T-helper 1 cell treated with Interleukin-12 subunit alpha and Interleukin-12 subunit beta and Interleukin-4 antibody, amounts not matched to agents 30 μg/mL and 1 μg/mL, for 36 hours (primary cell): ENCODE measurements around the gene ZNF446.
A peak's percentile ranks its signal among the peaks of the same experiment; 100 is the strongest.
"Not testable (repeated sequence)": the region's sequence is repeated elsewhere in the genome, so short reads cannot be mapped to it uniquely, and the experiment has no call there.

Source experiments
- H3K27ac Mint-ChIP-seq: one replicate; pipeline ENCODE4 v1.8.0; 2021; ENCODE audit warnings: mild to moderate bottlenecking, mixed read lengths
- H3K27me3 Mint-ChIP-seq: one replicate; pipeline ENCODE4 v1.8.0; 2021; ENCODE audit warnings: low read depth, mixed read lengths
- H3K36me3 Mint-ChIP-seq: one replicate; pipeline ENCODE4 v1.8.0; 2021; ENCODE audit warnings: low read depth, mixed read lengths
- H3K4me1 Mint-ChIP-seq: one replicate; pipeline ENCODE4 v1.8.0; 2021; ENCODE audit warnings: low read depth, mixed read lengths
- H3K4me3 Mint-ChIP-seq: one replicate; pipeline ENCODE4 v1.8.0; 2021; ENCODE audit warnings: mild to moderate bottlenecking, moderate library complexity, mixed read lengths
- H3K9me3 Mint-ChIP-seq: one replicate; pipeline ENCODE4 v1.8.0; 2021; ENCODE audit warnings: mixed read lengths

The ZNF446 gene

DNA sequence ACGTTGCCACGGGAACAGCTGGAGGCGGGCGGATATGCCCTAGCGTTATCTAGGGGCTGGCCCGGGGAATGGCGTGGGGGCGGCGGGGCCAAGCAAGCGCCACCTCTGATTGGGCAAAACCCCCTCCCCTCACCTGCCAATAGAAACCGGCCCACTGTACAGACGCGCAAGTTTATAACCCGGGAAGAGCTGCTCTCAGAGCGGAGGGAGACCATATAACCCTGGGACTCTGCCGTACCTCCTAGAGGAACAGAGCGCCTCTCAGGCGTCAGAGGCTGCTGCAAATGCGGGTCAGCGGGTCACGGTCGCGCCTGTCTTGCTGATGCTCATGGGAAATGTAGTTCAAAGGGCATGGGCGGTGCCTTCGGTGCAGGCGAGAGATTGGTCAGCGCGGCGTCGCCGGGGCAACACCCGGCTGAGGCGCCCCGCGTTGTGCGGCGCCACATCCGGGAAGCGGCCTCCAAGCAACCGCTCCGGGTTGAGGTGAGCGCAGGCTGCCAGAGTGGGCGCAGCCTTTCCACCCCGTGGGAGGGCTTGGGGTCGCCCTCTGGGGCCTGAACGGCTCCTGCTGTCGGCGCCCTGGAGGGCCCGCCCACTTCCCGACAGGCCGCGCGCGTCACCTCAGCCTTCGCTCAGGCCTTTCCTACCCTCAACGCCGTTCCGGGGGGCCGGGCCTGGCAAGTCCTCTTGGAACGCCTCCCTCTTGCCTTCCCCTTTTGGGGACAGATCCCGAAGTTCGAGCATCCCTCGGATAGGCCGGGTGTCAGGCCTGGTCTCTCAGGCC lies at the start of gene ZNF446:
ZNF446 (plus strand) TSS at position 639 of the 784 bp plus-strand sequence. CDS start 867 bp downstream, outside the sequence.
- H3K36me3 Mint-ChIP-seq = peaks cover 6% of the 10 kb centered on the region
- no peaks in the 10 kb centered on the region for H3K9me3 Mint-ChIP-seq
- peaks cover 21% of the 10 kb centered on the region for H3K4me1 Mint-ChIP-seq
- H3K27ac Mint-ChIP-seq = peak within 1 kb of the TSS; percentile 95
- H3K27me3 Mint-ChIP-seq = no peaks in the 10 kb centered on the region
- peak within 1 kb of the TSS; percentile 88 for H3K4me3 Mint-ChIP-seq

DNA sequence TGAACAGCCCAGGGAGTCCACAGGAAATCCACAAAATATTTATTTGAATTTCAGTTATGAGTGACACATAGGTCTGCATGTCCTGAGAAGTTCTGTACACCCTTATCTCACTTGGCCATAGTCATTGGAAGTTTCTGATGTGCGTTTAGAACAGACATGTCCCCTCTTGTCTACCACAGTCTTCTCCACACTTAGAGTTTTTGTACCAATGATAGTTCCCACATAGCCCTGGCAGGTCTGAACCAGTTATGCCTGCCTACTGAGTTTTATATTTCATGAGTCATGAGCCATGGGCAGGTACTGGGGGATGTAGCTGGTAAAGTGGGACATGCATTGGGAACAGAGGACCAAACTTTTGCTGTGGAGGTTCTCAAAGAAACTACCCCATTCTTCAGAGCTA lies 47.5 kb upstream of the ZNF446 start:
- H3K4me3 Mint-ChIP-seq = no peak overlapping the region

DNA sequence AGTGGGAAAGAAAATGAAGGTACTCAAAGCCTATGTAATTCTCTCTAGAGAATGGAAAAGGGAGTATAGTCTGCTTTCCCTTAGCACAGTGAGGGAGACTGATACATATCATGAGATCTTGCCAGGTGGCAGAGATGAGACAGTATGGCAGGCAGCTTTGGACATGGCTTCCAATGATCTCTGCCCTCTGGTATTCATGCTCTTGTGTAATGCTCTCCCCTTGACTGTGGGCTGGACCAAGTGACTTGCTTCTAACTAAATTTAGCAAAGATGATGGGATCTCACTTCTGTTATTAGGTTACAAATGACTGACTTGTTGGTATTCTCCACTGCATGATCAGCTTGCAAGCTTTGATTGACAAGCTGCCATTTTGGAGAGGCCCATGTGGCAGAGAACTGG lies 46.4 kb upstream of the ZNF446 start:
- no peaks in the 10 kb centered on the region for H3K4me1 Mint-ChIP-seq
- H3K9me3 Mint-ChIP-seq = peaks cover 76% of the 10 kb centered on the region
- H3K27ac Mint-ChIP-seq = no peak overlapping the region
- no peaks in the 10 kb centered on the region for H3K27me3 Mint-ChIP-seq
- no peak overlapping the region for H3K4me3 Mint-ChIP-seq
- H3K36me3 Mint-ChIP-seq = peaks cover 35% of the 10 kb centered on the region

More for the DNA sequence above, 47.5 kb upstream of the ZNF446 start:
- no peak overlapping the region for H3K27ac Mint-ChIP-seq
- H3K9me3 Mint-ChIP-seq = peaks cover 70% of the 10 kb centered on the region
- no peaks in the 10 kb centered on the region for H3K27me3 Mint-ChIP-seq
- H3K4me1 Mint-ChIP-seq = no peaks in the 10 kb centered on the region
- H3K36me3 Mint-ChIP-seq = peaks cover 26% of the 10 kb centered on the region

DNA sequence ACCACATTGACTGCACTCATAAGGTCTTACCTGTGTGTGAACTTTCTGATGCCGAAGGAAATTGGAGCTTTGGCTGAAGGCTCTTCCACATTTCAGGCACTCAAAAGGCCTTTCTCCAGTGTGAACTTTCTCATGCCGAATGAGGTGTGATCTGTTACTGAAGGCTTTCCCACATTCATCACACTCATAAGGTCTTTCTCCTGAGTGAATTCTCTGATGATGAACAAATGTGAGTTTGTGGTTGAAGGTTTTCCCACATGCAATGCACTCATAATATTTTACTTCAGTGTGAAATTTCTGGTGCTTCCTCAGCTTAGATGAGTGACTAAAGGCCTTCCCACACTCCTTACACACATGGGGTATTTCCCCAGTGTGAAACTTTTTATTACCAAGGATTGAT lies 41.9 kb upstream of the ZNF446 start:
- peaks cover 86% of the 10 kb centered on the region for H3K9me3 Mint-ChIP-seq
- H3K27ac Mint-ChIP-seq = no peak overlapping the region
- H3K27me3 Mint-ChIP-seq = no peaks in the 10 kb centered on the region

DNA sequence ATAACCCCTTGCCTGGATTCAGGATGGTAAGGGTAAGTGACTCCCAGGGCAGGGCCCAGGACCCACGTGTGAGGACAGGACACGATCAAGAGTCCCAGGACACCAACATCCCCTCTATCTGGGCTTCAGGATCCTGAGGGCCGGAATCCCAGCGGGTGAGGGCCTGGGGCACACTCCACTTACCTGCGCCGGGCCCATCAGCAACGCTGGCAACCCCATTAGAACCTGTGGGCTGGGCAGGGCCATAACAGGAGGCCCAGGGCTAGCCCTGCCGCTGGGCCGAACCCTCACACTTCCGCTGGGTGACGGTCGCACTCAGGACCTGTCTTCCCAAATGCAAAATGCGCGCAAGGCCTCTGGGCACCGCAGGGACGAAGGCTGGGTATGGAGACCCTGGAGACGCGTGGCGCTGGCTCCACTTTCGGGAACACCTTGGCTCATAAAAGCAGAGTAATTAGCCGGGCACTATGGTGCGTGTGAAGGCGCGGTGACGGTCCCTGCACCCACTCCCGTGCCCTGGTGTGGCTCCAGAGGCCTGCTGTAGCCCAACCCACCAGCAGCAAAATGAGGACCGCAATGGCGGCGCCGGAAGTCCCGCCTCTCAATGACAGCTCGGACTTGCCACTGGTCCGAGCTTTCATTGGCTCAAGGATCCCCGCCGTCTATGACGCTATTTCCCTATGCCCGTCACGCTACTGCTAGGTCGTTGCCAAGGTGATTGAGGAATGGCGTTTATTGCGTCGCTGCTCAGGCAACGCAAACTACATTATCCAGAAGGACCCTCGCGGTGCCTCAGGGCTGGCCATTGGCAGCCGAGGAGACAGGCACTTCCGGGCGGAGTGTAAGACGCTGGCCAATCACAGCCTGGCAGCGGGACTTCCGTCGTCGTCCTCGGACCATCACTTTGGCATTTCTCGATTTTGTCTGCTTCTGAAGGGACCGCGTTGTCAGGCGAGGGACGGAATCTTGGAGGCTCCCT lies 36.3 kb upstream of the ZNF446 start, which contains the start of gene ZNF132:
ZNF132 (minus strand) TSS at position 578 of the 979 bp plus-strand sequence; CDS start at position 246, 332 bp downstream.
- Mint-ChIP-seq H3K27ac (peak within 1 kb of the TSS; percentile 97), H3K9me3 (peaks cover 66% of the 10 kb centered on the region), H3K36me3 (peaks cover 47% of the 10 kb centered on the region), H3K4me3 (peak within 1 kb of the TSS; percentile 96), H3K4me1 (peaks cover 17% of the 10 kb centered on the region), H3K27me3 (no peaks in the 10 kb centered on the region)

More for the DNA sequence above, 41.9 kb upstream of the ZNF446 start:
- H3K4me3 Mint-ChIP-seq = no peak overlapping the region
- peaks cover 60% of the 10 kb centered on the region for H3K36me3 Mint-ChIP-seq
- peaks cover 5% of the 10 kb centered on the region for H3K4me1 Mint-ChIP-seq

DNA sequence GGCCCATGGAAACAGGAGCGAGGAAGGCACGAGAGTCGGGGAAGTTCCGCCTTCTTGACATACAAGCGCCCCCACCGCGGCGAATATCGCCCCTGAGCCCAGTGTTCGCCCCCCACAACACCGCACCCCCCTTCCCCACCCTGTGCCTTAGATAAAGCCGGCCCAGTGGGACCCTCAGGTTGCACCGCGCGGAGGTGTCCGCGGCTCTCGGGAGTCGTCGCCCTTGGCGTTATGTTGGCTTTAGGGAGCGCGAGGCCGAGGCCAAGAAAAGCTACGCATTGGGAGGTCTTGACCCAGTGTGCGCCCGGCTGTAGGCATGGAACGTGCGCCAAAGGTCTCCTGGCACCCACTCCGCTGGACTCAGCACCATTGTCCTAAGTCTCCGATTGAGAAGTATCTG lies 35.6 kb upstream of the ZNF446 start:
- Mint-ChIP-seq H3K36me3 (peaks cover 40% of the 10 kb centered on the region), H3K27me3 (no peaks in the 10 kb centered on the region)

DNA sequence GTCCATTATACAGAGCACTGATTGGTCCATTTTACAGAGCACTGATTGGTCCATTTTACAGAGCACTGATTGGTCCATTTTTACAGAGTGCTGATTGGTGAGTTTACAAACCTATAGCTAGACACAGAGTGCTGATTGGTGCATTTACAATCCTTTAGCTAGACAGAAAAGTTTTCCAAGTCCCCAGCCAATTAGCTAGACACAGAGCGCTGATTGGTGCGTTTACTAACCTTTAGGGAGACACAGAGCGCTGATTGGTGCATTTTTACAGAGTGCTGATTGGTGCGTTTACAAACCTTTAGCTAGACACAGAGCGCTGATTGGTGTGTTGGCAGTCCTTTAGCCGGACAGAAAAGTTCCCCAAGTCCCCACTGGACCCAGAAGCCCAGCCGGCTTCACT lies 33.2 kb upstream of the ZNF446 start:
- H3K27ac Mint-ChIP-seq, H3K4me3 Mint-ChIP-seq, H3K27me3 Mint-ChIP-seq: not testable (repeated sequence)
- Mint-ChIP-seq H3K36me3 (peaks cover 18% of the 10 kb centered on the region), H3K4me1 (peaks cover 17% of the 10 kb centered on the region), H3K9me3 (peaks cover 40% of the 10 kb centered on the region)

More for the DNA sequence above, 35.6 kb upstream of the ZNF446 start:
- Mint-ChIP-seq H3K4me3 (peak overlapping the region; percentile 96), H3K27ac (peak overlapping the region; percentile 97), H3K9me3 (peaks cover 59% of the 10 kb centered on the region), H3K4me1 (peaks cover 17% of the 10 kb centered on the region)

DNA sequence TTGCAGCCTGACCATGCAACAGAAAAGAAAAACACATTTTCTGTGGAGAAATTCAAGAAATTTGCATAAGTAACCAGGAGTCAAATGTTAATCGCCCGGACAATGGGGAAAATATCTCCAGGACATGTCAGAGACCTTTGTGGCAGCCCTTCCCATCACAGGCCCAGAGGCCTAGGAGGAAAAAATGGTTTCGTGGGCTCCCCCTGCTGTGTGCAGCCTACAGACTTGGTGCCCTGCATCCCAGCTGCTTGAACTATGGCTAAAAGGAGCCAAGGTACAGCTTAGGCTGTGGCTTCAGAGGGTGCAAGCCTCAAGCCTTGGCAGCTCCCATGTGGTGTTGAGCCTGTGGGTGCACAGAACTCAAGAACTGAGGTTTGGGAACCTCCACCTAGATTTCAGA lies 27.3 kb upstream of the ZNF446 start:
- H3K36me3 Mint-ChIP-seq, H3K27ac Mint-ChIP-seq, H3K4me3 Mint-ChIP-seq: not testable (repeated sequence)
- Mint-ChIP-seq H3K27me3 (peaks cover 11% of the 10 kb centered on the region), H3K9me3 (peaks cover 28% of the 10 kb centered on the region), H3K4me1 (peaks cover 18% of the 10 kb centered on the region)

DNA sequence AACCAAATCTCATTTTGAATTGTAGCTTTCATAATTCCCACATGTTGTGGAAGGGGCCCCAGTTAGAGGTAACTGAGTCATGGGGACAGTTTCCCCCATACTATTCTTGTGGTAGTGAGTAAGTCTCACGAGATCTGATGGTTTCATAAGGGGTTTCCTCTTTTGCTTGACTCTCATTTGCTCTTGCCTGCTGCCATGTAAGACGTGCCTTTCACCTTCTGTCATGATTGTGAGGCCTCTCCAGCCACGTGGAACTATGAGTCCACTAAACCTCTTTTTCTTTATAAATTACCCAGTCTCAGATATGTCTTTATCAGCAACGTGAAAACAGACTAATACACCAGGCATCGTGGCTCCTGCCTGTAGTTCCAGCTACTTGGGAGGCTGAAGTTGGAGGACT lies 26.2 kb upstream of the ZNF446 start:
- not testable (repeated sequence) for H3K36me3 Mint-ChIP-seq, H3K4me3 Mint-ChIP-seq, H3K27ac Mint-ChIP-seq
- peaks cover 11% of the 10 kb centered on the region for H3K27me3 Mint-ChIP-seq
- H3K4me1 Mint-ChIP-seq = peaks cover 19% of the 10 kb centered on the region
- H3K9me3 Mint-ChIP-seq = peaks cover 19% of the 10 kb centered on the region

DNA sequence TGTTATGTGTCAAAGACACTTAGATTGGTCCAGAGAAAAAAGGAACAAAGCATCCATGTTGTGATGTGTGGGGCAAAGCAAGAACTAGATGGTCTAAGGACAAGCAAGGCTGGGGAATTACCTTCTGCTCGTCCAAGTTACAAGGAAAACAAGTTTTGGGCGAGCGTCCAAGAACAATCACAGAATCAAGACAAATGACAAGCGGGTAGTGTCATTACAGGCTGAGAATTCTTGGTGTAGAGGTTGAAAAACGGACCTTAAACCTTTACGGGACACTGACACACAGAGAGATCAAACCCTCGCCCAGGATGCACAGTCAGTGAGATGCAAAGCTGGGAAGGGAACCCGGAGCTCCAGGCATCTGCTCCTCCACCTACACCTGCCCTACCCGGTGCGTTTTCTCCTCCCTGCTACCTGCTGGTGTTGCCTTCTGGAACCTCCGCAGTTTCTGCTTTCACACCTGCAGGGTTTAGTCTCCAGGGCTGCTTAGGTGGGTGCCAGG lies 25.2 kb upstream of the ZNF446 start:
- H3K27me3 Mint-ChIP-seq = peaks cover 11% of the 10 kb centered on the region
- H3K4me1 Mint-ChIP-seq = peaks cover 19% of the 10 kb centered on the region
- peaks cover 9% of the 10 kb centered on the region for H3K36me3 Mint-ChIP-seq
- peaks cover 19% of the 10 kb centered on the region for H3K9me3 Mint-ChIP-seq
- no peak overlapping the region for H3K27ac Mint-ChIP-seq
- peak overlapping the region; percentile 83 for H3K4me3 Mint-ChIP-seq

DNA sequence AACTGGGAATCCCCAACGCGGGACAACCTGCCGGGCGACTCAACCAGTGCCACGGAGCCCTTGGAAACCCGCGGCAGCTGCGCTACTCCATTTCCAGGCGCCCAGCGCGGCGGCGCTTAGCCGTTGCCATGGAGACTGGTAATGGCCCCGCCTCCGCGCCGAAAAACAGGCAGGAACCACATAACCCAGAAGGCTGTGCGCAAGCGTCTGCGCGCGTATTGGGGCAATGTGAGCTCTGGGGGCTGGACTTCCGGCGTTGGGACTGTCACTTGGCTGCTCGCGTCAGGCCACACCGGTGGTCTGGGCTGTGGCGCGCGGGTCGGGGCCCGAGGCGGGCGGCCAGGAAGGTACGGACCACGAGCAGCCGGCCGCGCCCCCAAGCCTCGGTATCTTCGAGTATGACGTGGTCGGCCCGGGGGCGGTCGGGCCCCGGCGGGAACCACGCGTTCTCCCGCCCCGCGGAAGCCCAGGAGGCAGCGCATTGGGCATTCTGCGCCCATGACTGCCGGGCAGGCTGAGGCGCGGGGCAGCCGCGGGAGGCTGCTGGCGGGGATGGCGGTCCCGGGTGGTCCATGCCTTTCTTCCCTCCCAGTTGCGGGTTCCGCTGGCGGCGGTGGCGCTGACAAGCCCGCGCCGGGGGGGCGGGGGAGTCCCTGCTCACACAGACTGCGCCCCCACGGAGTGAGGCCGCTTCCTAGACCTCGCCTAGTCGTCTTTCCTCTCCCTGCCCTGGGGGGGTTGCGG lies 24.6 kb upstream of the ZNF446 start, which contains the start of gene ZNF324B:
ZNF324B (plus strand) TSS at position 265 of the 744 bp plus-strand sequence. CDS start 2,080 bp downstream, outside the sequence.
- peaks cover 11% of the 10 kb centered on the region for H3K27me3 Mint-ChIP-seq
- H3K36me3 Mint-ChIP-seq = peaks cover 10% of the 10 kb centered on the region
- no peak within 1 kb of the TSS for H3K27ac Mint-ChIP-seq
- H3K9me3 Mint-ChIP-seq = peaks cover 19% of the 10 kb centered on the region
- H3K4me3 Mint-ChIP-seq = peak within 1 kb of the TSS; percentile 83
- peaks cover 19% of the 10 kb centered on the region for H3K4me1 Mint-ChIP-seq

DNA sequence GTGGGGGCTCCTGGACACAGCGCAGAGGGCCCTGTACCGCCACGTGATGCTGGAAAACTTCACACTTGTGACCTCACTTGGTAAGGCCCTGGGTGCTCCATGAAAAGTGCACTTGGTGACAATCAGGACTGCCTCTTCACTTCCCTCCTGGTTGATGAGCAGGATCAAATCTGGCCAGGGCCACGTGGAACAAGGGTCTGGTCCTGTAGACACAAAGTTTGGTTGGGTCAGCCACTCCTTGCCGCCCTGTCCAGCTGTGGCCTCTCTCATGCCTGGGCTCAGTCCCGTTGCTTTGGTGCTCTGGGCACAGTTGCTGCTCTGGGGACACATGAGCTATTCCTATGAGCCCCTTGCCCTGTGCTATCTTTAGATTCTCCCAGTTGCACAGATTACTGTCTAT lies 22.4 kb upstream of the ZNF446 start:
- peaks cover 10% of the 10 kb centered on the region for H3K9me3 Mint-ChIP-seq
- peaks cover 17% of the 10 kb centered on the region for H3K36me3 Mint-ChIP-seq
- H3K27me3 Mint-ChIP-seq = peaks cover 11% of the 10 kb centered on the region
- H3K4me3 Mint-ChIP-seq = no peak overlapping the region
- no peak overlapping the region for H3K27ac Mint-ChIP-seq
- peaks cover 19% of the 10 kb centered on the region for H3K4me1 Mint-ChIP-seq

DNA sequence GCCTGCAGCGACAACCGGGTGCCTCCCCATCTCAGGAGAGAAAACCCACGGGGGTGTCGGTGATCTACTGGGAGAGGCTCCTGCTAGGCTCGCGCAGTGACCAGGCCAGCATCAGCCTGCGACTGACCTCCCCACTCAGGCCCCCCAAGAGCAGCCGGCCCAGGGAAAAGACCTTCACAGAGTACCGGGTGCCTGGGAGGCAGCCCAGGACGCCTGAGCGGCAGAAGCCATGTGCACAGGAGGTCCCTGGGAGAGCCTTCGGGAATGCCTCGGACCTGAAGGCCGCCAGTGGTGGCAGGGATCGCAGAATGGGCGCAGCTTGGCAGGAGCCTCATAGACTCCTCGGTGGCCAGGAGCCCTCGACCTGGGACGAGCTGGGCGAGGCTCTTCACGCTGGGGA lies 20.8 kb upstream of the ZNF446 start:
- Mint-ChIP-seq H3K4me1 (peaks cover 19% of the 10 kb centered on the region), H3K36me3 (peaks cover 18% of the 10 kb centered on the region), H3K9me3 (no peaks in the 10 kb centered on the region), H3K27ac (no peak overlapping the region), H3K4me3 (no peak overlapping the region), H3K27me3 (peaks cover 2% of the 10 kb centered on the region)

DNA sequence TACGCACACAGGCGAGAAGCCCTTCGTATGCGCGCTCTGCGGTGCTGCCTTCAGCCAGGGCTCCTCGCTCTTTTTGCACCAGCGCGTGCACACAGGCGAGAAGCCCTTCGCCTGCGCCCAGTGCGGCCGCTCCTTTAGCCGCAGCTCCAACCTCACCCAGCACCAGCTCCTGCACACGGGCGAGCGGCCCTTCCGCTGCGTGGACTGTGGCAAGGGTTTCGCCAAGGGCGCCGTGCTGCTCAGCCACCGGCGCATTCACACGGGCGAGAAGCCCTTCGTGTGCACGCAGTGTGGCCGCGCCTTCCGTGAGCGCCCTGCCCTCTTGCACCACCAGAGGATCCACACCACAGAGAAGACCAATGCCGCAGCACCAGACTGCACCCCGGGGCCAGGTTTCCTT lies 20.0 kb upstream of the ZNF446 start:
- Mint-ChIP-seq H3K4me3 (no peak overlapping the region), H3K36me3 (peaks cover 18% of the 10 kb centered on the region), H3K4me1 (peaks cover 13% of the 10 kb centered on the region)

More for the DNA sequence above, 20.0 kb upstream of the ZNF446 start:
- Mint-ChIP-seq H3K27me3 (peaks cover 2% of the 10 kb centered on the region), H3K9me3 (no peaks in the 10 kb centered on the region), H3K27ac (no peak overlapping the region)
